Measurements from ENCODE around the gene GNLY. TPM values are rescaled to one million over a fixed set of nuclear protein-coding genes. Genes with fewer than 3 reads are reported as not detected.

The GNLY gene
- total RNA-seq, 5 donors from 2014 or later (not counting 1 experiment from before 2014, with no cell fraction given) = 17.3 to 377 (median 82.9) TPM

GRCh38 chr2:85733121-85733960 lies 39.2 kb downstream of the GNLY start:
- H3K4me1 Mint-ChIP-seq = peaks cover 0 to 6% (median 1%) of the 10 kb centered on the region in 3 donors
- peaks cover 0 to 15% of the 10 kb centered on the region in 2 experiments for H3K27me3 ChIP-seq (replicated peaks in 1 of 2; ENCODE audit: control insufficient read depth in 2 of 2, extremely low read depth in 1 of 2, insufficient read depth in 2 of 2, low read length in 1 of 2)
- 72% methylated on average over 15 of the region's 18 CpGs for WGBS (ENCODE audit: insufficient coverage)
- H3K36me3 Mint-ChIP-seq = no peaks in the 10 kb centered on the region
- no peaks in the 10 kb centered on the region for H3K9me3 ChIP-seq
- ChIA-PET CTCF (no interaction called here), POLR2A (no interaction called here)
- H3K4me3 ChIP-seq (ENCODE audit: control insufficient read depth in 1 of 2, extremely low read depth in 1 of 2, low read length in 1 of 2) = no peak overlapping the region
- H3K27ac ChIP-seq (ENCODE audit: low read length) = no peak overlapping the region
- no peak overlapping the region for H3K4me3 Mint-ChIP-seq
- peaks cover 0 to 6% of the 10 kb centered on the region in 2 experiments for H3K4me1 ChIP-seq (ENCODE audit: control insufficient read depth in 1 of 2, extremely low read depth in 1 of 2, insufficient read depth in 2 of 2, low read length in 2 of 2)
- DNase-seq (no peak), ATAC-seq (replicated peaks in 1 of 4) (no peak)
- H3K36me3 ChIP-seq (ENCODE audit: control insufficient read depth in 2 of 2, extremely low read depth in 1 of 2, insufficient read depth in 1 of 2, low read length in 1 of 2) = no peaks in the 10 kb centered on the region
- H3K27ac Mint-ChIP-seq = no peak overlapping the region
- no peaks in the 10 kb centered on the region for H3K9me3 Mint-ChIP-seq
- peaks cover 6 to 26% of the 10 kb centered on the region in 2 donors for H3K27me3 Mint-ChIP-seq

- POLR2A ChIA-PET = no interaction called here
- Histone ChIP-seq H3K27me3 (replicated peaks in 1 of 2; ENCODE audit: control insufficient read depth in 2 of 2, extremely low read depth in 1 of 2, insufficient read depth in 2 of 2, low read length in 1 of 2) (peaks cover 0 to 13% of the 10 kb centered on the region in 2 experiments), H3K4me3 (ENCODE audit: control insufficient read depth in 1 of 2, extremely low read depth in 1 of 2, low read length in 1 of 2) (no peak overlapping the region), H3K9me3 (no peaks in the 10 kb centered on the region), H3K36me3 (ENCODE audit: control insufficient read depth in 2 of 2, extremely low read depth in 1 of 2, insufficient read depth in 1 of 2, low read length in 1 of 2) (no peaks in the 10 kb centered on the region), H3K4me1 (ENCODE audit: control insufficient read depth in 1 of 2, extremely low read depth in 1 of 2, insufficient read depth in 2 of 2, low read length in 2 of 2) (peaks cover 0 to 2% of the 10 kb centered on the region in 2 experiments), H3K27ac (ENCODE audit: low read length) (no peak overlapping the region)
- CTCF ChIA-PET = no interaction called here
- Mint-ChIP-seq H3K36me3 (no peaks in the 10 kb centered on the region), H3K9me3 (no peaks in the 10 kb centered on the region), H3K4me3 (no peak overlapping the region), H3K27ac (no peak overlapping the region), H3K27me3 (peaks cover 6 to 22% of the 10 kb centered on the region in 2 donors), H3K4me1 (peaks cover 0 to 3% (median 0%) of the 10 kb centered on the region in 3 donors)
- WGBS (ENCODE audit: insufficient coverage) = 77% methylated on average over 4 of the region's 4 CpGs
- DNase-seq (no peak), ATAC-seq (replicated peaks in 1 of 4) (no peak)
These were observed 39.9 kb downstream of the GNLY start for GRCh38 chr2:85734015-85734414.

GRCh38 chr2:85734942-85735608 lies 40.9 kb downstream of the GNLY start:
- Histone ChIP-seq H3K4me3 (ENCODE audit: control insufficient read depth in 1 of 2, extremely low read depth in 1 of 2, low read length in 1 of 2) (no peak overlapping the region), H3K4me1 (ENCODE audit: control insufficient read depth in 1 of 2, extremely low read depth in 1 of 2, insufficient read depth in 2 of 2, low read length in 2 of 2) (no peaks in the 10 kb centered on the region), H3K9me3 (no peaks in the 10 kb centered on the region), H3K27ac (ENCODE audit: low read length) (no peak overlapping the region), H3K27me3 (replicated peaks in 1 of 2; ENCODE audit: control insufficient read depth in 2 of 2, extremely low read depth in 1 of 2, insufficient read depth in 2 of 2, low read length in 1 of 2) (peaks cover 0 to 14% of the 10 kb centered on the region in 2 experiments), H3K36me3 (ENCODE audit: control insufficient read depth in 2 of 2, extremely low read depth in 1 of 2, insufficient read depth in 1 of 2, low read length in 1 of 2) (no peaks in the 10 kb centered on the region)
- Mint-ChIP-seq H3K27me3 (peaks cover 10 to 19% of the 10 kb centered on the region in 2 donors), H3K4me3 (no peak overlapping the region), H3K27ac (no peak overlapping the region), H3K9me3 (no peaks in the 10 kb centered on the region), H3K36me3 (no peaks in the 10 kb centered on the region), H3K4me1 (no peaks in the 10 kb centered on the region)
- 77% methylated on average over 4 of the region's 5 CpGs for WGBS (ENCODE audit: insufficient coverage)
- ATAC-seq (replicated peaks in 1 of 4) (no peak), DNase-seq (no peak)
- ChIA-PET CTCF (no interaction called here), POLR2A (no interaction called here)

- Histone ChIP-seq H3K36me3 (ENCODE audit: control insufficient read depth in 2 of 2, extremely low read depth in 1 of 2, insufficient read depth in 1 of 2, low read length in 1 of 2) (no peaks in the 10 kb centered on the region), H3K4me1 (ENCODE audit: control insufficient read depth in 1 of 2, extremely low read depth in 1 of 2, insufficient read depth in 2 of 2, low read length in 2 of 2) (no peaks in the 10 kb centered on the region), H3K27me3 (replicated peaks in 1 of 2; ENCODE audit: control insufficient read depth in 2 of 2, extremely low read depth in 1 of 2, insufficient read depth in 2 of 2, low read length in 1 of 2) (peaks cover 0 to 14% of the 10 kb centered on the region in 2 experiments), H3K27ac (ENCODE audit: low read length) (no peak overlapping the region), H3K9me3 (no peaks in the 10 kb centered on the region), H3K4me3 (ENCODE audit: control insufficient read depth in 1 of 2, extremely low read depth in 1 of 2, low read length in 1 of 2) (no peak overlapping the region)
- peaks cover 10 to 19% of the 10 kb centered on the region in 2 donors for H3K27me3 Mint-ChIP-seq
- H3K36me3 Mint-ChIP-seq = no peaks in the 10 kb centered on the region
- no peaks in the 10 kb centered on the region for H3K9me3 Mint-ChIP-seq
- ATAC-seq (replicated peaks in 1 of 4) = no peak
- H3K27ac Mint-ChIP-seq = no peak overlapping the region
- no peak overlapping the region for H3K4me3 Mint-ChIP-seq
- DNase-seq = no peak
- H3K4me1 Mint-ChIP-seq = no peaks in the 10 kb centered on the region
- POLR2A ChIA-PET = no interaction called here
- CTCF ChIA-PET = no interaction called here
These were observed 41.5 kb downstream of the GNLY start for GRCh38 chr2:85735691-85736090.

- Histone ChIP-seq H3K36me3 (ENCODE audit: control insufficient read depth in 2 of 2, extremely low read depth in 1 of 2, insufficient read depth in 1 of 2, low read length in 1 of 2) (no peaks in the 10 kb centered on the region), H3K27me3 (replicated peaks in 1 of 2; ENCODE audit: control insufficient read depth in 2 of 2, extremely low read depth in 1 of 2, insufficient read depth in 2 of 2, low read length in 1 of 2) (peaks cover 0 to 24% of the 10 kb centered on the region in 2 experiments), H3K4me1 (ENCODE audit: control insufficient read depth in 1 of 2, extremely low read depth in 1 of 2, insufficient read depth in 2 of 2, low read length in 2 of 2) (no peaks in the 10 kb centered on the region), H3K9me3 (no peaks in the 10 kb centered on the region), H3K27ac (ENCODE audit: low read length) (no peak overlapping the region), H3K4me3 (ENCODE audit: control insufficient read depth in 1 of 2, extremely low read depth in 1 of 2, low read length in 1 of 2) (no peak overlapping the region)
- POLR2A ChIA-PET = interaction anchor here in 1 of 2 donors (0.5 to 0.6 kb wide), 2 partner anchors 390 to 535 kb away, joined by 3 to 10 read pairs; no protein-coding TSS in a partner anchor
- DNase-seq (no peak), ATAC-seq (replicated peaks in 1 of 4) (no peak)
- Mint-ChIP-seq H3K4me3 (no peak overlapping the region), H3K27me3 (peaks cover 14 to 24% of the 10 kb centered on the region in 2 donors), H3K4me1 (no peaks in the 10 kb centered on the region), H3K9me3 (no peaks in the 10 kb centered on the region), H3K27ac (no peak overlapping the region), H3K36me3 (no peaks in the 10 kb centered on the region)
- WGBS (ENCODE audit: insufficient coverage) = 67% methylated on average over 3 of the region's 7 CpGs
- CTCF ChIA-PET = interaction anchor here (0.6 to 0.8 kb wide), 3 partner anchors 11 to 912 kb away, joined by 3 to 4 read pairs (median 3); no protein-coding TSS in a partner anchor
These were observed 42.5 kb downstream of the GNLY start for GRCh38 chr2:85736456-85737355.

- H3K36me3 ChIP-seq (ENCODE audit: control insufficient read depth in 2 of 2, extremely low read depth in 1 of 2, insufficient read depth in 1 of 2, low read length in 1 of 2) = no peaks in the 10 kb centered on the region
- H3K27me3 Mint-ChIP-seq = peaks cover 21 to 32% of the 10 kb centered on the region in 2 donors
- WGBS (ENCODE audit: insufficient coverage) = 89% methylated on average over 4 of the region's 4 CpGs
- ChIA-PET POLR2A (no interaction called here), CTCF (interaction anchor here (0.6 to 0.8 kb wide), 2 partner anchors 12 to 913 kb away, joined by 3 to 4 read pairs; no protein-coding TSS in a partner anchor)
- no peak overlapping the region for H3K27ac ChIP-seq (ENCODE audit: low read length)
- ATAC-seq (replicated peaks in 1 of 4) = no peak
- H3K27ac Mint-ChIP-seq = no peak overlapping the region
- DNase-seq = no peak
- H3K4me3 Mint-ChIP-seq = no peak overlapping the region
- no peak overlapping the region for H3K4me3 ChIP-seq (ENCODE audit: control insufficient read depth in 1 of 2, extremely low read depth in 1 of 2, low read length in 1 of 2)
- no peaks in the 10 kb centered on the region for H3K4me1 ChIP-seq (ENCODE audit: control insufficient read depth in 1 of 2, extremely low read depth in 1 of 2, insufficient read depth in 2 of 2, low read length in 2 of 2)
- peaks cover 0 to 31% of the 10 kb centered on the region in 2 experiments for H3K27me3 ChIP-seq (replicated peaks in 1 of 2; ENCODE audit: control insufficient read depth in 2 of 2, extremely low read depth in 1 of 2, insufficient read depth in 2 of 2, low read length in 1 of 2)
- H3K4me1 Mint-ChIP-seq = peaks cover 0 to 5% (median 0%) of the 10 kb centered on the region in 3 donors
- H3K36me3 Mint-ChIP-seq = no peaks in the 10 kb centered on the region
- H3K9me3 Mint-ChIP-seq = no peaks in the 10 kb centered on the region
- H3K9me3 ChIP-seq = no peaks in the 10 kb centered on the region
These were observed 43.3 kb downstream of the GNLY start for GRCh38 chr2:85737481-85737880.
